K562 (cell line): ENCODE results near the gene SLC27A2. TPM values are rescaled to one million over a fixed set of nuclear protein-coding genes. Genes with fewer than 3 reads are reported as not detected.

Experiments
- ATF1 ChIP-seq, 2 experiments: fragments of 450-650 bp in 1 of 2; IDR thresholded peaks; 2 replicates each; pipeline ENCODE4 v1.6.1; 2016; ENCODE audit warnings: missing compliant biosample characterization in 1 of 2, missing genetic modification characterization in 1 of 2
- BCL6 ChIP-seq: fragments of 250-450 bp; sonication (Bioruptor Pico); IDR thresholded peaks from 2 replicates; pipeline ENCODE4 v1.4.0; 2020
- CLOCK ChIP-seq: fragments of 250-450 bp; sonication (Bioruptor Pico); IDR thresholded peaks from 2 replicates; pipeline ENCODE4 v1.4.0; 2020; ENCODE audit warnings: mild to moderate bottlenecking, moderate library complexity, borderline replicate concordance
- ERF ChIP-seq: fragments of 450-650 bp; formaldehyde crosslinking; IDR thresholded peaks from 2 replicates; pipeline ENCODE4 v1.4.0; 2020; ENCODE audit warnings: mild to moderate bottlenecking, mixed read lengths
- GABPA ChIP-seq: fragments of 200-800 bp; sonication (Bioruptor generic); conservative IDR thresholded peaks from 2 replicates; pipeline ENCODE4 v1.6.1; 2016; ENCODE audit warnings: low read depth, missing genetic modification characterization, missing compliant biosample characterization
- HNRNPH1 ChIP-seq: fragments of 200-400 bp; formaldehyde crosslinking; optimal IDR thresholded peaks from 2 replicates; pipeline ENCODE3; 2017; ENCODE audit warnings: low read depth, mild to moderate bottlenecking, low read length, moderate library complexity
- JUND ChIP-seq, 2 experiments: IDR thresholded peaks; 2 replicates in 1 of 2; 3 replicates in 1 of 2; pipeline ENCODE4 v1.6.1; 2011; ENCODE audit warnings: borderline replicate concordance in 2 of 2, low read depth in 2 of 2, low read length in 2 of 2, improper control_type of control experiment in 1 of 2, missing biosample characterization in 1 of 2, missing genetic modification characterization in 1 of 2, missing genetic modification reagents in 1 of 2
- TCF3 ChIP-seq: sonication (generic); formaldehyde crosslinking; IDR thresholded peaks from 2 replicates; pipeline ENCODE4 v1.4.0; 2020; ENCODE audit warnings: mild to moderate bottlenecking, missing genetic modification reagents
- TRIM24 ChIP-seq, 2 experiments: fragments of 450-650 bp; IDR thresholded peaks; 2 replicates each; pipeline ENCODE4 v1.6.1; 2016
- ZNF143 ChIP-seq: sonication (generic); formaldehyde crosslinking; IDR thresholded peaks from 2 replicates; pipeline ENCODE4 v1.9.0; 2022; ENCODE audit warnings: mild to moderate bottlenecking, missing genetic modification reagents
- ZNF407 ChIP-seq: fragments of 450-650 bp; IDR thresholded peaks from 2 replicates; pipeline ENCODE4 v1.6.1; 2016; ENCODE audit warnings: low read depth
- ZNF408 ChIP-seq: fragments of 250-450 bp; sonication (Bioruptor Pico); IDR thresholded peaks from 2 replicates; pipeline ENCODE4 v1.4.0; 2020; ENCODE audit warnings: low read depth, mild to moderate bottlenecking, moderate library complexity
- polyA plus RNA-seq, 8 experiments: library from polyadenylated mRNA; depleted of rRNA in 4 of 8; stranded (reverse) in 5 of 8; unstranded in 3 of 8; fragments of >200 nt; fragmentation: Nextera tagmentation in 2 of 8; fragmentation: Illumina TruSeq in 1 of 8; extraction: Ambion mirVana in 2 of 8; extraction: Trizol in 1 of 8; gene quantifications; 2 replicates each; pipeline versions ENCODE4 v1.2.1 to v1.2.3, GENCODE V29; 2011 to 2014; ENCODE audit warnings: inconsistent platforms in 1 of 8, missing spikeins in 1 of 8
- total RNA-seq, 7 experiments: library from RNA; depleted of rRNA in 6 of 7; stranded (reverse); fragments of >200 nt in 6 of 7; fragmentation: Illumina TruSeq in 2 of 7; extraction: Trizol in 2 of 7; gene quantifications; 2 replicates each; pipeline versions ENCODE4 v1.2.1 to v1.2.3, GENCODE V29; 2011 to 2021; ENCODE audit warnings: low replicate concordance in 1 of 7
- TF ChIP-seq, protein P1 (sequence below): fragments of 450-650 bp; IDR thresholded peaks from 2 replicates; pipeline ENCODE4 v1.6.1; 2018; ENCODE audit warnings: mild to moderate bottlenecking, low read depth; ENCODE audit not compliant: partially characterized antibody
- TF ChIP-seq, protein P2 (sequence below): fragments of 250-450 bp; sonication (Bioruptor Pico); IDR thresholded peaks from 2 replicates; pipeline ENCODE4 v1.8.0; 2022; ENCODE audit warnings: inconsistent platforms, mild to moderate bottlenecking, moderate library complexity, borderline replicate concordance

The SLC27A2 gene
- total and polyA plus RNA-seq, 9 of the 15 experiments (the other 6 are each of a cell fraction or from before 2014, with no cell fraction given): 4.9 to 38.0 (median 22.7) TPM

DNA sequence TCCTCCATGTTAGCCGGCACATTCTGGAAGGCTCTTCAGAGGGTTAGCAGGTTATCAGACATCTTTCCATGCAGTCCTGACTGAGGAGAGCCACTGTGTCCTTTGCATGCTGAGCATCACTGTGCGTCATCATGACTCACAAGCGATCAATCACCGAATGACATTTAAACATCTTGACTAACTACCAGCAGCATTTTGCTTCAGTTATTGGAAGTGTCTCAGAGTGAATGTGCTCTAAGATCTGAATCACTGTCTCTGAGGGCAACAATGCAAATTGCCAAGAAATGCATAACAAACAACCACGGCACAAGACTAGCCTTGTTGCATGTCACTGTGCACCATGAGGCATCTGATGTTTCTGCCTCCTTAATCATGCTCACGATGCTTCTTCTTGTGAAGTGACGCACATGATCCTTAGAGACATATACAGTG is 44.6 kb upstream of the SLC27A2 start (continued):
- TF ChIP-seq CLOCK: no peak
- TF ChIP-seq TCF3 (CRISPR knock-in tag): peak; percentile 19; the same call in 1 of the 2 replicates
- no peak for TF ChIP-seq ERF (CRISPR knock-in tag)
- TF ChIP-seq BCL6 (CRISPR knock-in tag): no peak
- TF ChIP-seq GABPA (tag): no peak
- no peak for TF ChIP-seq ZNF408 (CRISPR knock-in tag)
- TF ChIP-seq TRIM24 (IDR thresholded peaks at IDR 0.05): peak in 1 of 2 experiments; percentile 71; a peak in 1 of 4 replicates
- TF ChIP-seq, protein P1, sequence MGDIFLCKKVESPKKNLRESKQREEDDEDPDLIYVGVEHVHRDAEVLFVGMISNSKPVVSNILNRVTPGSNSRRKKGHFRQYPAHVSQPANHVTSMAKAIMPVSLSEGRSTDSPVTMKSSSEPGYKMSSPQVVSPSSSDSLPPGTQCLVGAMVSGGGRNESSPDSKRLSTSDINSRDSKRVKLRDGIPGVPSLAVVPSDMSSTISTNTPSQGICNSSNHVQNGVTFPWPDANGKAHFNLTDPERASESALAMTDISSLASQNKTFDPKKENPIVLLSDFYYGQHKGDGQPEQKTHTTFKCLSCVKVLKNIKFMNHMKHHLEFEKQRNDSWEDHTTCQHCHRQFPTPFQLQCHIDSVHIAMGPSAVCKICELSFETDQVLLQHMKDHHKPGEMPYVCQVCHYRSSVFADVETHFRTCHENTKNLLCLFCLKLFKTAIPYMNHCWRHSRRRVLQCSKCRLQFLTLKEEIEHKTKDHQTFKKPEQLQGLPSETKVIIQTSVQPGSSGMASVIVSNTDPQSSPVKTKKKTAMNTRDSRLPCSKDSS: no peak
- no peak for TF ChIP-seq HNRNPH1
- TF ChIP-seq ZNF143 (CRISPR knock-in tag): no peak
- TF ChIP-seq ATF1 (CRISPR knock-in tag; IDR thresholded peaks at IDR 0.05): no peak
- peak; percentile 90 for TF ChIP-seq ATF1 (tag; IDR thresholded peaks at IDR 0.05)
- peak; percentile 98 for TF ChIP-seq JUND (IDR thresholded peaks at IDR 0.05; ENCODE audit: borderline replicate concordance, low read depth, low read length)
- TF ChIP-seq JUND (tag; IDR thresholded peaks at IDR 0.05; ENCODE audit: borderline replicate concordance, low read depth, low read length): peak; percentile 100
- TF ChIP-seq, protein P2, sequence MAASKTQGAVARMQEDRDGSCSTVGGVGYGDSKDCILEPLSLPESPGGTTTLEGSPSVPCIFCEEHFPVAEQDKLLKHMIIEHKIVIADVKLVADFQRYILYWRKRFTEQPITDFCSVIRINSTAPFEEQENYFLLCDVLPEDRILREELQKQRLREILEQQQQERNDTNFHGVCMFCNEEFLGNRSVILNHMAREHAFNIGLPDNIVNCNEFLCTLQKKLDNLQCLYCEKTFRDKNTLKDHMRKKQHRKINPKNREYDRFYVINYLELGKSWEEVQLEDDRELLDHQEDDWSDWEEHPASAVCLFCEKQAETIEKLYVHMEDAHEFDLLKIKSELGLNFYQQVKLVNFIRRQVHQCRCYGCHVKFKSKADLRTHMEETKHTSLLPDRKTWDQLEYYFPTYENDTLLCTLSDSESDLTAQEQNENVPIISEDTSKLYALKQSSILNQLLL (CRISPR knock-in tag): no peak
- no peak for TF ChIP-seq ZNF407
